HG03442 (cell line): ENCODE measurements around the gene ZBTB16.

Source experiments
- ATAC-seq: cut with Tn5 transposase; IDR thresholded peaks from one replicate; pipeline ENCODE4 v1.9.1; 2021; ENCODE audit warnings: mild to moderate bottlenecking, moderate library complexity; ENCODE audit not compliant: unreplicated experiment

Gene ZBTB16

GRCh38 chr11:114129142-114129541 lies 69.6 kb downstream of the ZBTB16 start:
- no peak for ATAC-seq

- ATAC-seq, result no peak
Observed at GRCh38 chr11:114129699-114130098, 70.2 kb downstream of the ZBTB16 start.

GRCh38 chr11:114130115-114130576 lies 70.6 kb downstream of the ZBTB16 start:
- no peak for ATAC-seq

- no peak for ATAC-seq
Observed at GRCh38 chr11:114130629-114131277, 71.2 kb downstream of the ZBTB16 start.

DNA sequence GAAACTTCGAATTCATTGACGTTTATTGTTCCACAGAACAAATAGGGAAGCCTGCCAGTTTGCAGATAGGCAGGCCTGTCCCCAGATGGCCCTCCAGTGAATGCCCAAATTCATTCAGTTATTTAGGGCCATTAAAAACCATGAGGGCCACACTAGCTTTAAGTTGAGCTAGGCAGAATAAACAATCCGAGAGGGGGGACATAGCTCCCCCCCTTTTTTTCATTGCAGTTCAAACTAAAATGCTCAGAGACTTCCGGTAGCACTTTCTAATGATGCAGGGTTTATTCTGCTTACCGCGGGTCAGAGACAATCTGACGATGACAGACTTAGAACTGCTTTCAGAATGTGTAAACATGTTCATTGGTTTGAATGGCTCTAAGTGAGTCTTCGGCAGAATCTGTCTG lies 72.0 kb downstream of the ZBTB16 start:
- no peak for ATAC-seq

GRCh38 chr11:114132417-114132816 lies 72.9 kb downstream of the ZBTB16 start:
- no peak for ATAC-seq

- no peak for ATAC-seq
Observed at GRCh38 chr11:114132944-114133394, 73.5 kb downstream of the ZBTB16 start.

DNA sequence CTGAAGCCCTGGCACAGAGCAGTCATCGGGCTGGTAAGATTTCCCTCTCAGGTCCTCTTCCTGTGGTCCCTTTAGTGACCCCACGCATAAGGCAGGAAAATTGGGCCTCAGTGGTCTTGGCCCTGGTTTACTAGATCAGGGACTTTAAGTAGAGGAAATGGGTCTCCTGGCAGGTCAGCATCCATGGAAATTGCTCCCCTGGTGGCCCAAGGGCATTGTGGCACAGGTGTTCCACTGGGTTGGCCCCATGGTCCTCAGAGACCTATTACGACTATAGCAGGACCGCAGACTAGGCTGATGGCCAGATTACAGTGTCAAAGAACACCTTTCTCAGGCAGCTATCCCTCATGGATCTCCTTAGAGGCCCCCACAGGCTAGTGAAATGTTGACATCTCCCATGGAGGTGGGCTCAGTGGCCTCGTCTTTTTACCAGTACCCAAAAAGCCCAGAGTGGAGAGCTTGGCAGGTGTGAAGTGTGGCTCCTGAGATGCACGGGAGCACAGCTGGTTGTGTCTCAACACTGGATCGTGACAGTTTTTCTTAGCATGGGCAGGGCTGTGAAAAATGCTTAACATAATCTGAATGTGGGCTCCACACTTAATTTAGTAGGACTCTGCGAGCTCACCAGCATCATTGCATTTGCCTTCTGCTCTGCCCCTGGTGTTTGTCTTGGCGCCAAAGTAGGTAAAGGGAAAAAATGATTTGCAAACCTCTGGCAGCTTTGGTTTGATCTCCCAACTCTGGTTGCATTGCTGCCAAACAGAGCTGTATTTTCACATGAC lies 74.2 kb downstream of the ZBTB16 start:
- no peak for ATAC-seq

GRCh38 chr11:114134870-114135269 lies 75.4 kb downstream of the ZBTB16 start:
- no peak for ATAC-seq

- no peak for ATAC-seq
Observed at GRCh38 chr11:114135737-114136151, 76.2 kb downstream of the ZBTB16 start.

DNA sequence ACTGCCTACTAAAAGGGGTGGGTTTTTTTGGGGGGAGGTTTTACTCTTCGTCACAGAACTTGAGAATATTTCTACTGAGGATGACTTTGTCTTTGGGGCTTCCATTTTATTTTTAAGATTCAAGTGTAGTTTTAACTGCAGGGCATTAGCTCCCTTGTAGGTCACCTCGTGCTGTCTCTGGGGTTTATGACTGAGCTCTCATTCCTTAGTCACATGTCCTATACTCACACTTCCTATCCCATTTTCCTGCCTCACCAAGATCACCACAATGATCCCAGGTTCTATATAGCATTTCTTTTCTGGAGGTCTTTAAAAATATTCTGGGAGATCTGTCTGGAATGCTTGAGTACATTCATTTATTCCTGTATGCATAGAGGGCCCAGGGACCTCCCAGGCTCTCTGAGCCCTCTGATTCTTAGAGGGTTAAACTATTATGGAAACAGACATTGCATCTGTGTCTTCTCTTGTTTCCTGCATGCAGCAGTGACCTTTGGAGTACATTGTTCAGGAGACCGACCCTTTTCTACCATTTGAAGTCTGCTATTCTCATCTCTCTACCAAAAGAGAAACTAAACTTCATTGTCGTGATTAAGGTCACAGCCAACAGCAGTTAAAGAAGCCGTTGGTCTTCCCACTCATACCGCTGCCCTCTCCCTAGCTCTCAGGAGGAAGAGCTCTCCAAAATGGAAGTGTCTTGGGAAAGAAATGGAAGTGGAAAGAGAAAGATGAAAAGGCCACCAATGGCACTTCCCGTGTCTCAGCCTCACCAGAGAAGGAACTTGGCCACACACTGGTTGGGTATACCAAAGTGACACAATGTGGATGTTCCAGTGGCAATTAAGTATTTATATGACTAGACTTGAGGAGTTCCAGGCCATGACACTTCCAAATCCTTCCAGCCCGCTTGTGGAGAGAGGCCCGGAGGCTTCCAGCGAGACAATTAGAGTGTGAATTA lies 77.5 kb downstream of the ZBTB16 start:
- ATAC-seq, result no peak

DNA sequence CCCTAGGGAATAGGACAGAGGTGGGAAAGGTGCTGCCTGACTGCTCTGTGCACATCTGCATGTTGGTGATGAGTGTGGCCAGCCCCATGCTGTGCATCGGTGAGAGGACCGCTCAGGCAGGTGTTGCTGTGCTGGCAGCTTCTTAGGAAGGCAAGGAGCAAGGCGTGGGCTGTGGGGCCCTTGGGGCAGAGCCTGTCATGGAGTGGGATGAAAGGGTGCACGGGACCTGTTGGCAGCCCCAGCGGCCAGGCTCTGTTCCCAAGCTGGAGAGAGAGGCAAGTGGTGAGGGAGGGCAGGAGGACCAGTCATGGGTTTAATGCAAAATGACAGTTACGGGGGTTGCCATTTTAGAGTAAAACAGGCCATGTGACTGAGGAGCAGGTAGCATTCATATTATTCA lies 78.3 kb downstream of the ZBTB16 start:
- ATAC-seq, result no peak

DNA sequence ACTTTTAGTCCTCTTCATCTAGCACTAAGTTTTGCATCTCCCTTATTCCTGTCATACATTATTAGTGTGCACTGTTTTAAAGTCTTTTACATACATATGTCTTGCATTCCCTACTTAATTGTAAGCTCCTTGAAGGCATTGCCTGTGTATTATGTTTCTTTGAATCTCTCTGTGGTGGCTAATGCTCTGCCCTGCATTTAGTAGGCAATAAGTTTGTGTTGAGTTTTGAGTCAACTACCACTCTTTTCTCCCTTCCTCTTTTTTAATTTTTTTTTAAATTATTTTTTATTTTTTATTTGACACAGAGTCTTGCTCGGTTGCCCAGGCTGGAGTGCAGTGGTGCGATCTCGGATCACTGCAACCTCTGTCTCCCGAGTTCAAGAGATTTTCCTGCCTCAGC lies 78.9 kb downstream of the ZBTB16 start:
- ATAC-seq, result no peak

- ATAC-seq, result no peak
Observed at GRCh38 chr11:114140826-114141225, 81.3 kb downstream of the ZBTB16 start.

- no peak for ATAC-seq
Observed at GRCh38 chr11:114141863-114142580, 82.5 kb downstream of the ZBTB16 start.

DNA sequence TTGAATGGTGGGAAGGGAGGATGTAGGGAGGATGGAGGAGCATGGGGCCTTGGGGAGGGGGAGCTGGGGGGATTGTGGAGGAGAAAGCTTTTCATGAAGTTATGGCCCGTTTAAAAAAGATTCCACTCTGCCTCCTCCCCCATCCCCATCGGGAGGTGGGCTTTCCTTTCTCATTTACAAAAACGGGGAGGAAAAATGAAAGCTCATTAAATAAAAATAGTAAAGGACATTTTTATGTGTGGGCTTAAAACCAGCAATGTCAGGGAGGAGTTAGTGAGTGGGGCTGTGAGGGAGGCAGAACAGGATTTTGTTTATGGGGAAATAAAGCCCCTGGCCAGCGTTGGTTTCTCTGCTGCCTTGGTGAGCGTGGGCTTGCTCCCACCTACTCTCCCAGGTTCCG lies 83.2 kb downstream of the ZBTB16 start:
- ATAC-seq, result no peak

- no peak for ATAC-seq
Observed at GRCh38 chr11:114145166-114145775, 85.8 kb downstream of the ZBTB16 start.

DNA sequence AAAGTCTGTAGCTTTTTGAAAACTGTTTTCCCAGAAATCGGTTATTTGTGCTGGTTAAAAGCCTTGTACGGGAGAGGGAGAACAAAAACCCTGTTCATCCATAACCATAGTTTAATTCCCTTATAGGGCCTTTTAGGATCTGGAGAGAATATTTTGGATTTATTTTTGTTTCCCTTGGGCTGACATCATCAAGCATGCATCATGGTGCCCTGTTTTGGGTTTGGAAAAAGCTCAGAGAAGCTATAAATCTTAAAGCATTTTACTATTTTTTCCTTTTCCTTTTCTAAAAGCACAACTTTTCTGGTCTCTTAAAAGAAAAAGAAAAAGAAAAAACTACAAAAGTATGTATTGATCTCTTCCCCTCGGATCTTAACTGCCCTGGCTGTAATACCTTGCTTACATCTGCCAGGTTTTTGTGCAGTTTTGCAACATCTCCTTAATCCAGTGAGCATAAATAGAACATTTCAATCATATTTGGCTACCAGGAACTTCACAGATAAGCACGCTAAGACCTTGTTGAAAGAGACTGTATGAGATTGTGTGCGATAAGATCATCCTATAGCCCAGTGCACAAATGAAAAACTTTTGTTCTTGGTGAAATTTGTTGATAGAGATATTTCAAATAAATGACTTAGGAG lies 88.0 kb downstream of the ZBTB16 start:
- no peak for ATAC-seq

DNA sequence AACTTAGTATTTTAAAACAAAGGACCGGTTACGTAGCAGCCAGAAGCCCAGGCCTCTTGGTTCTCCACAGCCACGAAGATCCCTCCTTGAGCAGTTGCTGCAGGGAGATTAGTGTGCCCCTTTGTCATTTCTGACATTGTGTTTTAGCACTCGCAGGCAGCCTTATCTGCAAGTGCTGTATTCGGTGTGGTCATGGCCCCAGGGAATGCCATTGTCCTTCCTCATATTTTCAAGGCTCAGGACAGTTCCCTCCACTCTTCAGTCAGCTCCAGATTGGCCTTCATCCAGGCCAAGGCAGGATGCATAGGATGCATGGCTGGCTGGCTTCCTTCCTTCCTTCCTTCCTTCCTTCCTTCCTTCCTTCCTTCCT lies 88.5 kb downstream of the ZBTB16 start:
- ATAC-seq, result no peak
